ENCODE measurements around the gene NFKBIA.
A peak's percentile ranks its signal among the peaks of the same experiment; 100 is the strongest.
"Not testable (repeated sequence)": the region's sequence is repeated elsewhere in the genome, so short reads cannot be mapped to it uniquely, and the experiment has no call there.

Gene NFKBIA, protein sequence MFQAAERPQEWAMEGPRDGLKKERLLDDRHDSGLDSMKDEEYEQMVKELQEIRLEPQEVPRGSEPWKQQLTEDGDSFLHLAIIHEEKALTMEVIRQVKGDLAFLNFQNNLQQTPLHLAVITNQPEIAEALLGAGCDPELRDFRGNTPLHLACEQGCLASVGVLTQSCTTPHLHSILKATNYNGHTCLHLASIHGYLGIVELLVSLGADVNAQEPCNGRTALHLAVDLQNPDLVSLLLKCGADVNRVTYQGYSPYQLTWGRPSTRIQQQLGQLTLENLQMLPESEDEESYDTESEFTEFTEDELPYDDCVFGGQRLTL

DNA sequence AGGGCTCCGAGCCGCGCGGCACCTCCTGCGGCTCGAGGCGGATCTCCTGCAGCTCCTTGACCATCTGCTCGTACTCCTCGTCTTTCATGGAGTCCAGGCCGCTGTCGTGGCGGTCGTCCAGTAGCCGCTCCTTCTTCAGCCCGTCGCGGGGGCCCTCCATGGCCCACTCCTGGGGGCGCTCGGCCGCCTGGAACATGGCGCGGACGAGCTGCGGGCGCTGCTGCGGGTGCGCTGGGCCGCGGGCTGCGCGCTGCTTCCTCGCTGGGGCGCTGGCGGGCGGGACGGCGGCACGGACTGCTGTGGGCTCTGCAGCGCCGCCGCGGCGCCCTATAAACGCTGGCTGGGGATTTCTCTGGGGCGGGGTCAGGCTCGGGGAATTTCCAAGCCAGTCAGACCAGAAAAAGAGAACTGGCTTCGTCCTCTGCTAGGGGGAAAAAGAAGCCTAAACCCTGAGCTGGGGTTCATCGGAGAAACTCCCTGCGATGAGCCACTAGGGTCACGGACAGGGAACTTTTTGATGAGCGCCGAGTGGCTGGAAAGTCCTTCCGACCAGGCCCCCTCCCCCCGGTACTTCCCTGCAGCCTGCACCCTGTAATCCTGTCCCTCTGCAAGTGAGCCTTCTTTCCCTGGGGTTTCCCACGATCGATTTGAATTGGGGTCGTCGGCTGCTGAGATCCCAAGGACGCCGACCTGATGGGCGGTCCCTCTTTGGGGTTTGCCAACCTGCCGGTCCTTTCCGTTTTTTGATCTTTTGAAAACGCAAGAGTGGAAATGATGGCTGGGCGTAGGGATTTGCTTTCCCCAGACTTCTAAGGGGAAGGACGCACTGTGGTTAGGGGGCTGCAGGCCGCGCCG, at the start of gene NFKBIA:
Gene NFKBIA, minus strand, starts transcription at position 301 of the 855 bp plus-strand sequence. Its CDS starts 105 bp downstream, at position 196.
- no peak for DNase-seq (ENCODE audit: low read depth, low spot score)

GRCh38 chr14:35446450-35446849, 41.9 kb upstream of the NFKBIA start:
- no peak overlapping the region for H3K27ac ChIP-seq
- DNase-seq (ENCODE audit: low read depth, low spot score): no peak

More for the DNA sequence above, at the start of gene NFKBIA:
- H3K27ac ChIP-seq: peak within 1 kb of the TSS; percentile 98

DNA sequence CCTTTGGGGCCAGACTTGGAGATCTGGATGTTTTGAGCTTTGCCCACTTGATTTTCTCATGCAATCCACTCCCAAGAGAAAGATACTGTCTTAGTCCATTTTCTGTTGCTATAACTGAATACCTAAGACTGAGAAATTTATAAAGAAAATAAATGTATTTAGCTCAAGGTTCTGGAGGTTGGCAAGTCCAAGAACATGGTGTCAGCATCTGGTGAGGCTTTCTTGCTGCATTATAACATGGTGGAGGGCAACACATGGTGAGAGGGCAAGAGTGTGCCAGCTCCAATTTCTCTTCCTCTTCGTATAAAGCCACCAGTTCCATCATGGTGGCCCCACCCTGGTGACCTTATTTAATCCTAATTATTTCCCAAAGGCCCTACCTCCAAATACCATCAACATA, 39.6 kb upstream of the NFKBIA start:
- no peak overlapping the region for H3K27ac ChIP-seq
- DNase-seq (ENCODE audit: low read depth, low spot score): no peak

DNA sequence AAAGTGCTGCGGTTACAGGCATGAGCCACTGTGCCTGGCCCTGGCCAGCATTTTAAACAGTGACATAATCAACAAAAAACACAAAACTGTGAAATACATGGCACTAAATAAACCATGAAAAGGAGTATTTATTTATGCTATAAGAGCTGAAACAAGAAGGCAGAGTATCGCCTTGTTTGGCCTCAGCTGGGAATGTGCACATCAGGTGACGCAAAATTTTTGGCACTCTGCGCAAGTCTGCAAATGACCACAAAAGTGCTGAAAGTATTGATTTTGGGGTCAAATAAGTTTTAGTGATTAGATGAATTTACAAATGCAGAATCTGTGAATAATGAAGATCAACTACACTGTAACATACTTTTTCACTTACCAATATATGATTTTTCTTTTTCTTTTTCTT, 36.6 kb upstream of the NFKBIA start:
- DNase-seq (ENCODE audit: low read depth, low spot score): no peak
- no peak overlapping the region for H3K27ac ChIP-seq

- no peak overlapping the region for H3K27ac ChIP-seq
- no peak for DNase-seq (ENCODE audit: low read depth, low spot score)
These were observed 34.6 kb upstream of the NFKBIA start for GRCh38 chr14:35438910-35439713.

DNA sequence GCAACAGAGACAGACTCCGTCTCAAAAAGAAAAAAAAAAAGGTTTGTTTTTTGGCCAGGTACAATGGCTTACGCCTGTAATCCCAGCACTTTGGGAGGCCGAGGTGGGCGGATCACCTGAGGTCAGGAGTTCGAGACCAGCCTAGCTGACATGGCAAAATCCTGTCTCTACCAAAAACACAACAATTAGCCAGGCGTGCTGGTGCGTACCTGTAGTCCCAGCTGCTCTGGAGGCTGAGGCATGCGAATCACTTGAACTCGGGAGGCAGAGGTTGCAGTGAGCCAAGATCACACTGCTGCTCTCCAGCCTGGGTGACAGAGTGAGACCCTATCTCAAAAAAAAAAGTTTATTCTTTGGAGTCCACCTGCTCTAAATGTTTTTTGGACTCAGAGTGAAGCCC, 33.9 kb upstream of the NFKBIA start:
- not testable (repeated sequence) for DNase-seq (ENCODE audit: low read depth, low spot score); H3K27ac ChIP-seq

- no peak for DNase-seq (ENCODE audit: low read depth, low spot score)
- H3K27ac ChIP-seq: no peak overlapping the region
These were observed 30.6 kb upstream of the NFKBIA start for GRCh38 chr14:35435177-35435576.

- DNase-seq (ENCODE audit: low read depth, low spot score): no peak
- H3K27ac ChIP-seq: no peak overlapping the region
These were observed 29.3 kb upstream of the NFKBIA start for GRCh38 chr14:35433826-35434225.

- DNase-seq (ENCODE audit: low read depth, low spot score): no peak
- H3K27ac ChIP-seq: no peak overlapping the region
These were observed 26.1 kb upstream of the NFKBIA start for GRCh38 chr14:35430459-35431199.

GRCh38 chr14:35429951-35430350, 25.4 kb upstream of the NFKBIA start:
- DNase-seq (ENCODE audit: low read depth, low spot score): no peak
- H3K27ac ChIP-seq: no peak overlapping the region

DNA sequence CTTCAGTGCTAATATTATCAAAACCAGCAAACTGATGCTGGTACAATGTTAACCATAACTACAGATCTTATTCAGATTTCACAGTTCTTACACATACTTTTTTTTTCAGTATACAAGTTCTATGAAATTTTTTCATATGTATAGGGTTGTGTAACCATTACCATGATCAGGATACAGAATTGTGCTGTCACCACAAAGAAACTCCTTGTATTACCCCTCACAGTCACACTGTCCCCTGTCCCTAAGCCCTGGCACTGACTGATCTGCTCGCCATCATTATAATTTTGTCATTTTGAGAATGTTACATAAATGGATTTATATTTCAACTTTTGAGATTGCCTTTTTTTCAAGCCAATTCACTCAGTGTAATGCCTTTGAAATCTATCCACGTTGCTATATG, 21.3 kb upstream of the NFKBIA start:
- DNase-seq (ENCODE audit: low read depth, low spot score): no peak
- H3K27ac ChIP-seq: no peak overlapping the region

- DNase-seq (ENCODE audit: low read depth, low spot score): no peak
- H3K27ac ChIP-seq: no peak overlapping the region
These were observed 19.1 kb upstream of the NFKBIA start for GRCh38 chr14:35423621-35424020.

DNA sequence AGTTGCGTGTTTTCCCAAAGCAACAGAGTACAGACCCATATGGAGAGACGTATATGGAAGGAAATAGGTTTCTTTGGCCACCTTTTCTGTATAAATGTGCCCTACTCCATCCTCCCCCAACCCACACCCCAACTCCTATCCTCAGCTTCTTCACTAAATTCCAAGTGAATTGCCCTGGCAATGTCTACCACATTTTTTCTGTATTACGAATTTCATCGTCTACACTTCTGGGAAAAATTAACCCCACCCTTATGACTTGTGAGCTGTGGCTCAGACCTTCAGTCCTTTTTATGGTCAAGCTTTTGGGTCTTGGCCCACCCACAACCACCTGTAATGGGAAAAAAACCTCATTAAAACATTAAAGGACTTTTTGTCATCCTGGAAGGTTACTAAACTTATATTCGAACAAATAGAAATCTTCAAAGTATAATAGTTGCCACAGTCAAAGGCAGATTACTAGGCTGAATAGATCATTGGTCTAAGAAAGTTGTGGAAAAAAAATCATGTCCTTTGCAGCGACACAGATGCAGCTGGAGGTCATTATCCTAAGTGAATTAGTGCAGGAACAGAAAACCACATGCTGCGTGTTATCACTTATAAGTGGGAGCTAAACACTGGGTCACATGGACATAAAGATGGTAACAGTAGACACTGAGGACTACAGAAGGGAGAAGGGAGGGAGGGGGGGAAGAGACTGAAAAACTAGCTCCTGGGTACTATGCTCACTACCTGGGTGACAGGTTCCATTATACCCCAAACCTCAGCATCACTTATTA, 15.7 kb upstream of the NFKBIA start:
- no peak for DNase-seq (ENCODE audit: low read depth, low spot score)
- H3K27ac ChIP-seq: peak overlapping the region; percentile 14

DNA sequence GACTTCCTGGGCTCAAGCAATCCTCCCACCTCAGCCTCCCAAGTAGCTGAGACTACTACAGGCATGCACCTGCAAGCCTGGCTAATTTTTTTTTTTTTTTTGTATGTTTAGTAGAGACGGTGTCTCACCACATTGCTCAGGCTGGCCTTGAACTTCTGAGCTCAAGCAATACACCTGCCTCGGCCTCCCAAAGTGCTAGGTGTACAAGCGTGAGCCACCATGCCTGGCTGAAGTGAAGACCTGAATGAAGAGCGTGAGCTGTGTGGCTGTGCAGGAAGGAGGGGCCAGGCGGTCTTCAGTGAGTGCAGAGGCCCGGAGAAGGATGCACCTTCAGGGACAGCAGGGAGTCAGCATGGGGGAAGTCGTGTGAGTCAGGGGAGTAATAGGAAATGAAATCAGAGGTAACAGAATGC, 14.9 kb upstream of the NFKBIA start:
- no peak for DNase-seq (ENCODE audit: low read depth, low spot score)
- H3K27ac ChIP-seq: peak overlapping the region; percentile 14

DNA sequence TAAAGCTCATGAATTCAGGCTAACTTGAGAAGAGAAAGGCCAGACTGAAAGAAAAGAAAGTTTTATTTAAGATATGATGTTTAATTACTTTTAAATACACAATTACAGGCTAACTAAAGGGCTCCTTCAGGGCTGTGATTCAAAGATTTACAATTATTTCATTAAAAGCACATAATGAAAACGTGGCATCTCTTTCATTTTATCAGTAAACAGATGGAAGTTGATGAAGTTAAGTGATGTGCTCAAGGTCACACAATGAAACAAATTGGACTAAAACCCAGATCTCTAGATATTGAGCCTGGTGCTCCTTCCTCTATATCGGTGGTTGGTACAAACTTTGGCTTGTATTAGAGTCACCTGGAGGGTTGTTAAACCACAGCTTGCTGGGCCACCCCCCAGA, 13.5 kb upstream of the NFKBIA start:
- no peak overlapping the region for H3K27ac ChIP-seq
- no peak for DNase-seq (ENCODE audit: low read depth, low spot score)

DNA sequence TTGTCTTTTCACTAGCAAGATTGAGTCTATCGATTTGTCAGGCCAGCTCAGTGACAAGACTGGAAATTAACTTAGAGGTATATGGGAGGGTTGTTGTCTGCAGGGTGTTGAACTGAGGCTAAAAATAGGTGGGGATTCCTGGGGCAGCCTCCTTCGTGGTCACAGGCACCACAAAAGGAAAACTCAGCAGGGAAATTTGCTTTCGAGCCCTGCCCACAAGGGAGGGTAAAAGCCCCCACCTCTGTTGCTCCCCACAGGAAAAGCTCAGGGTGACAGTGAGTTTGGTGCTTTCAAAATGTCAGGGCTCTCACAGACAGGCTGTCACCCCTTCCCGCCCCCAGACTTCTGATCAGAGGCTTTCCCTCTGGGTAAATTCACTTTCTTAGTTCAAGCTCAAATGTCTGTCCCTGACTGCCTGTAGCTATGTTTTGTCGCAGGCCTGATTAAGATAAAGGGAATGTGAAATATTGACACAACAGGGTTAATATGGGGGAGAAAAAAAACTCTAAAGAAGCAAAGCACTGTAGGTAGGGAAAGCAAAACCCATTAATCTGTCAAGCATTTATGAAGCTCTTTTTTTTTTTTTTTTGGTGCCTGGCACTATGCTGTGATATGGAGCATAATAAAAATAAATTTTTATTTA, 11.7 kb upstream of the NFKBIA start:
- no peak overlapping the region for H3K27ac ChIP-seq
- DNase-seq (ENCODE audit: low read depth, low spot score): no peak

DNA sequence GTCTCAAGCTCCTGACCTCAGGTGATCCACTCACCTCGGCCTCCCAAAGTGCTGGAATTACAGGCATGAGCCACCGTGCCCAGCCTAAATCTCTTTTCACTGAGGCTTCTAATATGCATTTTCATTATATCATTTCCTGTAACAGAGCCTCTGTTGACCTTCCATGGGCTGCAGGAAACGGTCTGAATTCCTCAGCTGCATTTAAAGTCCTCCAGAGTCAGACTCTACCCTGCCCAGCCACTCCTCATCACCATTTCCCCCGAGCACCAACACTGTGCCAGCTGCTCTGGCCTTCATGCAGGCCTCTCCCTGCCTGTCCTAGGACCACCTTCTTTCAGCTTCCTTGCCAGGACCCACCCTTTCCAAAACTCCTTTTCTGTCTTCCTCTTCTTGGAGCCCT, 9.8 kb upstream of the NFKBIA start:
- DNase-seq (ENCODE audit: low read depth, low spot score): no peak
- H3K27ac ChIP-seq: no peak overlapping the region

- H3K27ac ChIP-seq: no peak overlapping the region
- no peak for DNase-seq (ENCODE audit: low read depth, low spot score)
These were observed 7.9 kb upstream of the NFKBIA start for GRCh38 chr14:35412272-35413056.

All from epithelial cell of prostate (primary cell).